MM.1S (cell line): ENCODE measurements around the gene ARHGAP26.

Source experiments
- EZH2 ChIP-seq: fragments of 300-600 bp; sonication (generic); optimal IDR thresholded peaks from 2 replicates; pipeline ENCODE3; 2017; ENCODE audit warnings: low read depth, mild to moderate bottlenecking, antibody characterized with exemption, low read length, mixed read lengths
- EZH2phosphoT487 ChIP-seq: fragments of 300-600 bp; sonication (generic); IDR thresholded peaks from 2 replicates; pipeline ENCODE4 v1.6.1; 2018; ENCODE audit warnings: antibody characterized with exemption, low read length
- TF ChIP-seq, protein P1 (sequence below): fragments of 300-600 bp; sonication (generic); IDR thresholded peaks from 2 replicates; pipeline ENCODE4 v1.5.1; 2016; ENCODE audit warnings: antibody characterized with exemption, low read length, mixed read lengths

DNA sequence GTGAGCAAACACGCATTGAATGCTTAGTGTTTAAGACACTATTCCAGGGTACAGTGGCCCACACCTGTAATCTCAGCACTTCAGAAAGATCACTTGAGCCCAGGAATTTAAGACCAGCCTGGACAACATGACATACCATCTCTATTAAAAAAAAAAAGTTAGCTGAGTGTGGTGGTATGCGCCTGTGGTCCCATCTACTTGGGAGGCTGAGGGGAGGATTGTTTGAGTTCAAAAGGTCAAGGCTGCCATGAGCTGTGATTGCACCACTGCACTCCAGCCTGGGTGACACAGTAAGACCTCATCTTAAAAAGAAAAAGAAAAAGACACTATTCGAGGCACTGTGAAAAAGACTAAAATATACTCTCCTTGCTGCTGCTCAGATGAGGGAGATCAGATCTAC lies 392.6 kb downstream of the ARHGAP26 start:
- TF ChIP-seq, protein P1, sequence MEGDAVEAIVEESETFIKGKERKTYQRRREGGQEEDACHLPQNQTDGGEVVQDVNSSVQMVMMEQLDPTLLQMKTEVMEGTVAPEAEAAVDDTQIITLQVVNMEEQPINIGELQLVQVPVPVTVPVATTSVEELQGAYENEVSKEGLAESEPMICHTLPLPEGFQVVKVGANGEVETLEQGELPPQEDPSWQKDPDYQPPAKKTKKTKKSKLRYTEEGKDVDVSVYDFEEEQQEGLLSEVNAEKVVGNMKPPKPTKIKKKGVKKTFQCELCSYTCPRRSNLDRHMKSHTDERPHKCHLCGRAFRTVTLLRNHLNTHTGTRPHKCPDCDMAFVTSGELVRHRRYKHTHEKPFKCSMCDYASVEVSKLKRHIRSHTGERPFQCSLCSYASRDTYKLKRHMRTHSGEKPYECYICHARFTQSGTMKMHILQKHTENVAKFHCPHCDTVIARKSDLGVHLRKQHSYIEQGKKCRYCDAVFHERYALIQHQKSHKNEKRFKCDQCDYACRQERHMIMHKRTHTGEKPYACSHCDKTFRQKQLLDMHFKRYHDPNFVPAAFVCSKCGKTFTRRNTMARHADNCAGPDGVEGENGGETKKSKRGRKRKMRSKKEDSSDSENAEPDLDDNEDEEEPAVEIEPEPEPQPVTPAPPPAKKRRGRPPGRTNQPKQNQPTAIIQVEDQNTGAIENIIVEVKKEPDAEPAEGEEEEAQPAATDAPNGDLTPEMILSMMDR: no peak
- TF ChIP-seq EZH2 (no peak), EZH2phosphoT487 (no peak)
